HepG2 (cell line): ENCODE results near the gene MYBL2. TPM values are rescaled to one million over a fixed set of nuclear protein-coding genes. Genes with fewer than 3 reads are reported as not detected.

Source experiments
- ATAC-seq: fragments of 200-7000 bp; cut with Tn5 transposase; 3 replicates; pipeline ENCODE4 v1.9.1; 2020; ENCODE audit warnings: mild to moderate bottlenecking, moderate library complexity
- BruUV-seq: library from RNA; stranded (reverse); fragments of 400-500 nt; replicated peaks from 2 replicates; lab custom pipeline; 2021; lab: Mats Ljungman, UMichigan
- CTCF ChIA-PET: fragments of 300-600 bp; formaldehyde crosslinking; extraction: SDS; loops from one replicate; lab custom pipeline; 2021; ENCODE audit warnings: low total read pairs, inconsistent platforms, low intra/inter-chr PET ratio; lab: Yijun Ruan, JAX
- POLR2A ChIA-PET: fragments of 350-600 bp; sonication (Branson Sonifier 250); formaldehyde crosslinking; loops from one replicate; lab custom pipeline; 2020; ENCODE audit warnings: antibody characterized with exemption, inconsistent platforms; lab: Yijun Ruan, JAX
- DNase-seq: peaks from one replicate; pipeline ENCODE4 v3.0.0-alpha.2; 2015; ENCODE audit warnings: low spot score
- FAIRE-seq: peaks from 3 replicates; lab custom pipeline; 2011; peaks lifted over from hg19 to GRCh38; lab: Jason Lieb, UNC
- H2AFZ ChIP-seq: one replicate; pipeline ENCODE4 v1.6.1; 2011; ENCODE audit warnings: low read length, inconsistent platforms
- H3K27ac ChIP-seq: fragments of 300-600 bp; 3 replicates; pipeline ENCODE4 v1.8.0; 2011; ENCODE audit warnings: mixed run types, mild to moderate bottlenecking, mixed read lengths, low read length, inconsistent platforms; ENCODE audit not compliant: insufficient read depth; ENCODE audit errors: extremely low read length
- H3K27me3 ChIP-seq, 2 experiments: fragments of 200-600 bp in 1 of 2; 2 replicates in 1 of 2; 3 replicates in 1 of 2; pipeline versions ENCODE4 v1.6.0 to v1.8.0; 2011; ENCODE audit warnings: low read length in 2 of 2, mild to moderate bottlenecking in 2 of 2, moderate library complexity in 2 of 2, inconsistent platforms in 1 of 2; ENCODE audit not compliant: insufficient read depth in 2 of 2, control insufficient read depth in 1 of 2
- H3K36me3 ChIP-seq, 2 experiments: fragments of 200-600 bp in 1 of 2; replicated peaks in 1 of 2; 2 replicates in 1 of 2; 3 replicates in 1 of 2; pipeline versions ENCODE4 v1.5.1 to v1.8.0; 2011; ENCODE audit warnings: low read length in 2 of 2, inconsistent platforms in 1 of 2; ENCODE audit not compliant: insufficient read depth in 2 of 2, control insufficient read depth in 1 of 2
- H3K4me1 ChIP-seq: 2 replicates; pipeline ENCODE4 v1.5.1; 2012; ENCODE audit warnings: low read length, inconsistent platforms; ENCODE audit not compliant: insufficient read depth
- H3K4me2 ChIP-seq: 2 replicates; pipeline ENCODE4 v1.6.0; 2011; ENCODE audit warnings: low read depth, low read length, inconsistent platforms
- H3K4me3 ChIP-seq, 3 experiments: fragments of 200-600 bp in 1 of 3; sonication (generic), shearing (Covaris generic) in 1 of 3; replicated peaks in 1 of 3; 2 replicates each; pipeline ENCODE4 v1.5.1; 2011 to 2016; ENCODE audit warnings: low read length in 3 of 3, inconsistent platforms in 2 of 3, low read depth in 2 of 3, mild to moderate bottlenecking in 2 of 3, control low read depth in 1 of 3, mixed read lengths in 1 of 3; ENCODE audit not compliant: insufficient read depth in 1 of 3
- H3K79me2 ChIP-seq: one replicate; pipeline ENCODE4 v1.6.1; 2011; ENCODE audit warnings: low read length, inconsistent platforms; ENCODE audit not compliant: insufficient read depth
- H3K9ac ChIP-seq: 2 replicates; pipeline ENCODE4 v1.6.0; 2011; ENCODE audit warnings: mild to moderate bottlenecking, low read depth, low read length, inconsistent platforms; ENCODE audit not compliant: insufficient read depth
- H3K9me3 ChIP-seq: 2 replicates; pipeline ENCODE4 v1.5.1; 2012; ENCODE audit warnings: mild to moderate bottlenecking, low read length
- H4K20me1 ChIP-seq: 2 replicates; pipeline ENCODE4 v1.6.0; 2011; ENCODE audit warnings: inconsistent platforms, mild to moderate bottlenecking, low read length, moderate library complexity; ENCODE audit not compliant: insufficient read depth
- AHR ChIP-seq: IDR thresholded peaks from 2 replicates; pipeline ENCODE4 v1.6.1; 2018; ENCODE audit warnings: missing genetic modification reagents, missing compliant biosample characterization
- ELF4 ChIP-seq: sonication (generic); formaldehyde crosslinking; IDR thresholded peaks from 2 replicates; pipeline ENCODE4 v1.5.0; 2020; ENCODE audit warnings: missing genetic modification reagents, mild to moderate bottlenecking, moderate library complexity, borderline replicate concordance
- KLF15 ChIP-seq: sonication (generic); formaldehyde crosslinking; IDR thresholded peaks from 2 replicates; pipeline ENCODE4 v1.8.1; 2023; ENCODE audit warnings: borderline replicate concordance, mild to moderate bottlenecking, inconsistent platforms, missing genetic modification reagents, mixed read lengths
- MYC ChIP-seq: sonication (generic); formaldehyde crosslinking; IDR thresholded peaks from 2 replicates; pipeline ENCODE4 v1.9.0; 2021; ENCODE audit warnings: missing genetic modification reagents, borderline replicate concordance
- NONO ChIP-seq, 2 experiments: fragments of 450-650 bp in 1 of 2; sonication (generic) in 1 of 2; formaldehyde crosslinking in 1 of 2; IDR thresholded peaks in 1 of 2; conservative IDR thresholded peaks in 1 of 2; 2 replicates each; pipeline versions ENCODE4 v1.6.1 to v1.8.0; 2017 to 2022; ENCODE audit warnings: mild to moderate bottlenecking in 1 of 2, missing genetic modification reagents in 1 of 2, moderate library complexity in 1 of 2
- RNF2 ChIP-seq: fragments of 450-650 bp; conservative IDR thresholded peaks from 2 replicates; pipeline ENCODE4 v1.6.1; 2016; ENCODE audit warnings: low read depth
- SNAPC2 ChIP-seq: sonication (generic); formaldehyde crosslinking; IDR thresholded peaks from 2 replicates; pipeline ENCODE4 v1.8.1; 2022; ENCODE audit warnings: mild to moderate bottlenecking, missing genetic modification reagents
- THAP7 ChIP-seq: sonication (generic); formaldehyde crosslinking; IDR thresholded peaks from 2 replicates; pipeline ENCODE4 v1.8.1; 2023; ENCODE audit warnings: mild to moderate bottlenecking, missing genetic modification reagents
- ZIK1 ChIP-seq: sonication (generic); formaldehyde crosslinking; IDR thresholded peaks from 2 replicates; pipeline ENCODE4 v1.5.0; 2020; ENCODE audit warnings: mild to moderate bottlenecking, low read depth, missing genetic modification reagents, borderline replicate concordance
- ZNF543 ChIP-seq: sonication (generic); formaldehyde crosslinking; IDR thresholded peaks from 2 replicates; pipeline ENCODE4 v1.4.0; 2020; ENCODE audit warnings: mild to moderate bottlenecking, missing genetic modification reagents
- ZNF549 ChIP-seq: sonication (generic); formaldehyde crosslinking; IDR thresholded peaks from 2 replicates; pipeline ENCODE4 v1.5.0; 2020; ENCODE audit warnings: missing genetic modification reagents
- WGBS: methylation state at CpG from one replicate; pipeline ENCODE4 v1.1.6; 2017; ENCODE audit warnings: low lambda C conversion rate; 5-methylcytosine and 5-hydroxymethylcytosine counted together
- in situ Hi-C: cut with HindIII; loops from 2 replicates; pipeline ENCODE4 v1.10.0; 2017; ENCODE audit warnings: low pct_unique_long_range_greater_than_20kb; ENCODE audit not compliant: extremely low pct_ligation_motif_present
- intact Hi-C: fragments of 100-400 bp; cut with micrococcal nuclease; formaldehyde crosslinking; loops from one replicate; pipeline ENCODE4 v1.10.0; 2022; ENCODE audit not compliant: unreplicated experiment
- polyA plus RNA-seq, 8 experiments: library from polyadenylated mRNA; depleted of rRNA in 3 of 8; stranded (reverse) in 7 of 8; unstranded in 1 of 8; fragments of >200 nt; fragmentation: Illumina TruSeq in 4 of 8; extraction: Trizol in 4 of 8; gene quantifications; 2 replicates each; pipeline versions ENCODE4 v1.2.1 to v1.2.3, GENCODE V29; 2011 to 2016; ENCODE audit warnings: low read depth in 4 of 8, missing spikeins in 1 of 8, mixed read lengths in 1 of 8; ENCODE audit not compliant: insufficient read depth in 1 of 8
- total RNA-seq, 5 experiments: library from RNA; depleted of rRNA; stranded (reverse); fragments of >200 nt; fragmentation: Illumina TruSeq; extraction: Trizol; gene quantifications; 2 replicates each; pipeline ENCODE4 v1.2.3, GENCODE V29; 2016; ENCODE audit warnings: low read depth in 1 of 5
- TF ChIP-seq, protein P1 (sequence below): sonication (generic); formaldehyde crosslinking; IDR thresholded peaks from 2 replicates; pipeline ENCODE4 v1.8.1; 2022; ENCODE audit warnings: mild to moderate bottlenecking, missing genetic modification reagents
- TF ChIP-seq, protein P2 (sequence below): sonication (generic); formaldehyde crosslinking; conservative IDR thresholded peaks from 2 replicates; pipeline ENCODE4 v1.8.0; 2022; ENCODE audit warnings: mild to moderate bottlenecking, moderate library complexity, missing genetic modification reagents
- TF ChIP-seq, protein P3 (sequence below): sonication (generic); formaldehyde crosslinking; IDR thresholded peaks from 2 replicates; pipeline ENCODE4 v1.4.0; 2020; ENCODE audit warnings: mild to moderate bottlenecking, low read depth, missing genetic modification reagents
- TF ChIP-seq, protein P4 (sequence below): sonication (generic); formaldehyde crosslinking; IDR thresholded peaks from 2 replicates; pipeline ENCODE4 v1.4.0; 2020; ENCODE audit warnings: missing genetic modification reagents

The MYBL2 gene
- total and polyA plus RNA-seq, 2 of the 13 experiments (the other 11 are each of a cell fraction or from before 2014, with no cell fraction given), result 11.9 to 66.2 TPM

DNA sequence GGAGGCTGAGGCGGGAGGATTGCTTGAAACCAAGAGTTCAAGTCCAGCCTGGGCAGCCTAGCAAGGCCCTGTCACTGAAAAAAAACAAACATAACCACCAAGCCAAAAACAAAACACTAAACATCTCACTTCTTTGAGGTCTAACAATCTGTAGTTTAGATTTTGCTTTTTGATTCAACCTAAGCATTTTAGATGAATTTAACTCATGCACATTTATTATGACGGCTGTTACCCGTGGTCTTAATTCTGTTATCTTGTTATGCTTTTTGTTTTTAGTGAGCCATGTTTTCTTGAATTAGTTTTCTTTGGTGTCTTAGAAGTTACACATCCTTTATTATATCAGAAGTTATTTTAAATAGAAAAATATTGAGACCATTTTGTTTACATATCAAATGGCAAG is 73.7 kb downstream of the MYBL2 start (continued):
- TF ChIP-seq, protein P1, sequence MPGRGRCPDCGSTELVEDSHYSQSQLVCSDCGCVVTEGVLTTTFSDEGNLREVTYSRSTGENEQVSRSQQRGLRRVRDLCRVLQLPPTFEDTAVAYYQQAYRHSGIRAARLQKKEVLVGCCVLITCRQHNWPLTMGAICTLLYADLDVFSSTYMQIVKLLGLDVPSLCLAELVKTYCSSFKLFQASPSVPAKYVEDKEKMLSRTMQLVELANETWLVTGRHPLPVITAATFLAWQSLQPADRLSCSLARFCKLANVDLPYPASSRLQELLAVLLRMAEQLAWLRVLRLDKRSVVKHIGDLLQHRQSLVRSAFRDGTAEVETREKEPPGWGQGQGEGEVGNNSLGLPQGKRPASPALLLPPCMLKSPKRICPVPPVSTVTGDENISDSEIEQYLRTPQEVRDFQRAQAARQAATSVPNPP (CRISPR knock-in tag), result no peak
- TF ChIP-seq, all 625 proteins: peak for 0

DNA sequence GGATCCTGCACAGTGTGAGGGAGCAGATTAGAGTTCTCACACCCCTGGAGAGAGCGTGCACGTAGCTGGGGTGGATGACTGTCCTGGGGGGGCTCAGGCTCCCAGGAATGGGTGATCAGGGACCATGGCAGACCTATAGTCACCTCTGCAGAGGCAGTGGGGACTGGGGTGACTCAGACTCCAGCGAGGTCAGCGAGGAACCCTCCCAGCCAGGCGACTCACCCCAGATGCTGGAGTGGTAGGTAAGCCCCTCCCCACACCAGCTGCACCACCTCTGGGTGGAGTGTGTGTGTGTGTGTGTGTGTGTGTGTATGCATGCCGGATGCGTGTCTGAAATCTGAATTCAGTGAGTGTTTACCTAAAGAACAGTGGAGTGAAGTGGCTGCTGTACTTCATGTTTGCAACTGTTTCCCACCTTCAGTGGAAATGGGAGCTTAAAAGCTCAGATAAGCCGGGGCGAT is 77.3 kb downstream of the MYBL2 start:
- H4K20me1 ChIP-seq, result no peaks in the 10 kb centered on the region
- in situ Hi-C loops (no loop called here), intact Hi-C loops (no loop called here)
- CTCF ChIA-PET, result no interaction called here
- DNase-seq (no peak), FAIRE-seq (no peak), ATAC-seq (peak; percentile 47)
- POLR2A ChIA-PET, result no interaction called here
- no TSS peak for BruUV-seq
- no peaks in the 10 kb centered on the region for H3K36me3 ChIP-seq
- H3K9ac ChIP-seq, result no peak overlapping the region
- H3K4me3 ChIP-seq, result no peak overlapping the region
- TF ChIP-seq RNF2, result no peak
- no peak for TF ChIP-seq SNAPC2
- TF ChIP-seq MYC (CRISPR knock-in tag), result no peak
- TF ChIP-seq ZNF549 (CRISPR knock-in tag), result no peak
- TF ChIP-seq NONO (IDR thresholded peaks at IDR 0.05), result no peak
- no peak for TF ChIP-seq NONO (CRISPR knock-in tag; conservative IDR thresholded peaks at IDR 0.05)
- no peak for TF ChIP-seq ZIK1
- no peak for TF ChIP-seq ZNF543 (CRISPR knock-in tag)
- no peak for TF ChIP-seq KLF15 (CRISPR knock-in tag)
- no peak for TF ChIP-seq AHR (CRISPR knock-in tag)
- TF ChIP-seq THAP7, result no peak
- no peak for TF ChIP-seq ELF4 (CRISPR knock-in tag)
- TF ChIP-seq, protein P2, sequence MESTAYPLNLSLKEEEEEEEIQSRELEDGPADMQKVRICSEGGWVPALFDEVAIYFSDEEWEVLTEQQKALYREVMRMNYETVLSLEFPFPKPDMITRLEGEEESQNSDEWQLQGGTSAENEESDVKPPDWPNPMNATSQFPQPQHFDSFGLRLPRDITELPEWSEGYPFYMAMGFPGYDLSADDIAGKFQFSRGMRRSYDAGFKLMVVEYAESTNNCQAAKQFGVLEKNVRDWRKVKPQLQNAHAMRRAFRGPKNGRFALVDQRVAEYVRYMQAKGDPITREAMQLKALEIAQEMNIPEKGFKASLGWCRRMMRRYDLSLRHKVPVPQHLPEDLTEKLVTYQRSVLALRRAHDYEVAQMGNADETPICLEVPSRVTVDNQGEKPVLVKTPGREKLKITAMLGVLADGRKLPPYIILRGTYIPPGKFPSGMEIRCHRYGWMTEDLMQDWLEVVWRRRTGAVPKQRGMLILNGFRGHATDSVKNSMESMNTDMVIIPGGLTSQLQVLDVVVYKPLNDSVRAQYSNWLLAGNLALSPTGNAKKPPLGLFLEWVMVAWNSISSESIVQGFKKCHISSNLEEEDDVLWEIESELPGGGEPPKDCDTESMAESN (CRISPR knock-in tag), result no peak
- TF ChIP-seq, protein P3, sequence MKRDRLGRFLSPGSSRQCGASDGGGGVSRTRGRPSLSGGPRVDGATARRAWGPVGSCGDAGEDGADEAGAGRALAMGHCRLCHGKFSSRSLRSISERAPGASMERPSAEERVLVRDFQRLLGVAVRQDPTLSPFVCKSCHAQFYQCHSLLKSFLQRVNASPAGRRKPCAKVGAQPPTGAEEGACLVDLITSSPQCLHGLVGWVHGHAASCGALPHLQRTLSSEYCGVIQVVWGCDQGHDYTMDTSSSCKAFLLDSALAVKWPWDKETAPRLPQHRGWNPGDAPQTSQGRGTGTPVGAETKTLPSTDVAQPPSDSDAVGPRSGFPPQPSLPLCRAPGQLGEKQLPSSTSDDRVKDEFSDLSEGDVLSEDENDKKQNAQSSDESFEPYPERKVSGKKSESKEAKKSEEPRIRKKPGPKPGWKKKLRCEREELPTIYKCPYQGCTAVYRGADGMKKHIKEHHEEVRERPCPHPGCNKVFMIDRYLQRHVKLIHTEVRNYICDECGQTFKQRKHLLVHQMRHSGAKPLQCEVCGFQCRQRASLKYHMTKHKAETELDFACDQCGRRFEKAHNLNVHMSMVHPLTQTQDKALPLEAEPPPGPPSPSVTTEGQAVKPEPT (CRISPR knock-in tag), result no peak
- TF ChIP-seq, protein P4, sequence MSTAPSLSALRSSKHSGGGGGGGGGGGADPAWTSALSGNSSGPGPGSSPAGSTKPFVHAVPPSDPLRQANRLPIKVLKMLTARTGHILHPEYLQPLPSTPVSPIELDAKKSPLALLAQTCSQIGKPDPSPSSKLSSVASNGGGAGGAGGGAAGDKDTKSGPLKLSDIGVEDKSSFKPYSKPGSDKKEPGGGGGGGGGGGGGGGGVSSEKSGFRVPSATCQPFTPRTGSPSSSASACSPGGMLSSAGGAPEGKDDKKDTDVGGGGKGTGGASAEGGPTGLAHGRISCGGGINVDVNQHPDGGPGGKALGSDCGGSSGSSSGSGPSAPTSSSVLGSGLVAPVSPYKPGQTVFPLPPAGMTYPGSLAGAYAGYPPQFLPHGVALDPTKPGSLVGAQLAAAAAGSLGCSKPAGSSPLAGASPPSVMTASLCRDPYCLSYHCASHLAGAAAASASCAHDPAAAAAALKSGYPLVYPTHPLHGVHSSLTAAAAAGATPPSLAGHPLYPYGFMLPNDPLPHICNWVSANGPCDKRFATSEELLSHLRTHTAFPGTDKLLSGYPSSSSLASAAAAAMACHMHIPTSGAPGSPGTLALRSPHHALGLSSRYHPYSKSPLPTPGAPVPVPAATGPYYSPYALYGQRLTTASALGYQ (CRISPR knock-in tag), result no peak
- no peak overlapping the region for H2AFZ ChIP-seq
- H3K4me1 ChIP-seq, result peaks cover 8% of the 10 kb centered on the region
- 7% methylated on average over 9 of the region's 9 CpGs for WGBS
- H3K9me3 ChIP-seq, result no peaks in the 10 kb centered on the region
- no peaks in the 10 kb centered on the region for H3K79me2 ChIP-seq
- no peak overlapping the region for H3K27ac ChIP-seq
- H3K27me3 ChIP-seq, result peaks cover 3 to 46% of the 10 kb centered on the region in 2 experiments; a peak in 4 of 5 replicates
- no peak overlapping the region for H3K4me2 ChIP-seq
